GM19025 (cell line): ENCODE data around the gene GRPR.
"Not testable (repeated sequence)": the region's sequence is repeated elsewhere in the genome, so short reads cannot be mapped to it uniquely, and the experiment has no call there.

Source experiments
- ATAC-seq: cut with Tn5 transposase; IDR thresholded peaks from one replicate; pipeline ENCODE4 v1.9.1; 2021; ENCODE audit warnings: mild to moderate bottlenecking, low read depth, moderate library complexity; ENCODE audit not compliant: unreplicated experiment

GRPR gene

GRCh38 chrX:16175329-16176061, 52.1 kb downstream of the GRPR start:
- ATAC-seq = no peak

GRCh38 chrX:16177260-16177659, 53.9 kb downstream of the GRPR start:
- ATAC-seq = no peak

GRCh38 chrX:16183843-16184242, 60.5 kb downstream of the GRPR start:
- not testable (repeated sequence) for ATAC-seq

GRCh38 chrX:16185725-16186136, 62.4 kb downstream of the GRPR start:
- peak; percentile 97 for ATAC-seq

GRCh38 chrX:16186380-16187007, 63.1 kb downstream of the GRPR start:
- ATAC-seq = no peak

- ATAC-seq = no peak
Measured at GRCh38 chrX:16187024-16187760, 63.8 kb downstream of the GRPR start.

GRCh38 chrX:16188687-16189086, 65.3 kb downstream of the GRPR start:
- no peak for ATAC-seq

GRCh38 chrX:16191605-16192004, 68.2 kb downstream of the GRPR start:
- no peak for ATAC-seq

- no peak for ATAC-seq
Measured at GRCh38 chrX:16196829-16197228, 73.5 kb downstream of the GRPR start.

GRCh38 chrX:16199343-16199742, 76.0 kb downstream of the GRPR start:
- no peak for ATAC-seq

GRCh38 chrX:16202943-16203342, 79.6 kb downstream of the GRPR start:
- no peak for ATAC-seq
